Activated CD4-positive, alpha-beta T cell treated with anti-CD3 and anti-CD28 coated beads, Interleukin-2, amount 10 ng/mL, durations not matched to agents 7 days and 5 days (primary cell): ENCODE data around the gene OR5H6. TPM values are rescaled to one million over a fixed set of nuclear protein-coding genes. Genes with fewer than 3 reads are reported as not detected.
"Not testable (repeated sequence)": the region's sequence is repeated elsewhere in the genome, so short reads cannot be mapped to it uniquely, and the experiment has no call there.

Experiments
- CTCF ChIA-PET: fragments of 350-600 bp; sonication (Branson Sonifier 250); formaldehyde crosslinking; loops from one replicate; lab custom pipeline; 2021; ENCODE audit warnings: antibody characterized with exemption; lab: Charles Lee
- POLR2A ChIA-PET: fragments of 350-600 bp; sonication (Branson Sonifier 250); formaldehyde crosslinking; loops from one replicate; lab custom pipeline; 2021; ENCODE audit warnings: antibody characterized with exemption; lab: Charles Lee
- DNase-seq: peaks from one replicate; pipeline ENCODE4 v3.0.0-alpha.2; 2020
- H3K27ac Mint-ChIP-seq: one replicate; pipeline ENCODE4 v1.8.0; 2021; ENCODE audit warnings: mild to moderate bottlenecking, moderate library complexity, mixed read lengths
- H3K27me3 Mint-ChIP-seq: one replicate; pipeline ENCODE4 v1.8.0; 2021; ENCODE audit warnings: mixed read lengths
- H3K36me3 Mint-ChIP-seq: one replicate; pipeline ENCODE4 v1.8.0; 2021; ENCODE audit warnings: low read depth, mixed read lengths
- H3K4me1 Mint-ChIP-seq: one replicate; pipeline ENCODE4 v1.8.0; 2021; ENCODE audit warnings: mixed read lengths
- H3K4me3 Mint-ChIP-seq: one replicate; pipeline ENCODE4 v1.8.0; 2021; ENCODE audit warnings: mild to moderate bottlenecking, moderate library complexity, mixed read lengths
- H3K9me3 Mint-ChIP-seq: one replicate; pipeline ENCODE4 v1.8.0; 2021; ENCODE audit warnings: mixed read lengths
- total RNA-seq, 2 experiments: library from RNA; stranded (reverse); gene quantifications; one replicate each; pipeline ENCODE4 v1.2.3, GENCODE V29; 2021

Gene OR5H6
- total RNA-seq = not detected

DNA sequence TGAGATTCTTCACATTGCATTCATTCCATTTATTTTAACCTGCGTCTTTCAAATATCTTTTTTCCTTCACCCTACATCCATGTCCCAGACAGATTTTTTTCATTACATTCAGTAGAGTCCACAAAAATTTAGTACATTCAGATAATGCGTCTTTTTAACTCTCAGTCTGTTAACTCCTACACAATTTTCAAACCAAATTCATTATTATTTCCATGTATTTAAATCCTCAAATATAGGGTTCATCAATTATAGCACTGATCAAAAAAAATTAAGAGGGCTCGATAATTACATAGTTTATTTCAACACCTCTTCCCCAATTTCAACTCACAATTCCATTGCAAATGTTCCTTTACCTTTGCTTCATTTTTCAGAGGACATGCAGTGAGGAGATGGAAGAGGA, at the start of gene OR5H6:
OR5H6 (plus strand) TSS at position 301 of the 400 bp plus-strand sequence; CDS start at position 390, 89 bp downstream.
- no peaks in the 10 kb centered on the region for H3K4me1 Mint-ChIP-seq
- H3K36me3 Mint-ChIP-seq = no peaks in the 10 kb centered on the region
- ChIA-PET POLR2A (no interaction called here), CTCF (no interaction called here)
- H3K9me3 Mint-ChIP-seq = no peaks in the 10 kb centered on the region
- H3K27ac Mint-ChIP-seq = no peak within 1 kb of the TSS
- peaks cover 6% of the 10 kb centered on the region for H3K27me3 Mint-ChIP-seq
- no peak within 1 kb of the TSS for H3K4me3 Mint-ChIP-seq
- no peak for DNase-seq

DNA sequence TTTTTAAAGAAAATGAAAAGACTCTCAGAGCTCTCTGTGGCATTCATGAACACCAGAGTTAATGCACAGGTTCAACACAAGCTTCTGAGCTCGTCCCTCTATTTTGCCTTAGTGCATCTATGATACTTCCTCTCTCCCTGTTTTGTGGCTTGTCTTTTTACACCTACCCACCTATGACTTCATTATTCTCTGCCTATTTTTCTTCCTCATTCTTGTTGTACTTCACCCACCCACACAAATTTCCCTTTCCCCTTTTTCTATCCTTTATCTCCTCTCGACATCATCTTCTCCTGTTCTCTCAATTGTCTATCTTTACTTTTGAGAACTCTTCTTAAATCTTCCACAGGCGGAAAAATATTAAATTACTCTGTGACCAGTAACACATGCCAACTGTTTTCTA, 49.0 kb upstream of the OR5H6 start:
- Mint-ChIP-seq H3K27ac (no peak overlapping the region), H3K9me3 (no peaks in the 10 kb centered on the region), H3K36me3 (no peaks in the 10 kb centered on the region), H3K4me1 (no peaks in the 10 kb centered on the region), H3K4me3 (no peak overlapping the region), H3K27me3 (peaks cover 2% of the 10 kb centered on the region)
- CTCF ChIA-PET = no interaction called here
- POLR2A ChIA-PET = no interaction called here
- no peak for DNase-seq

DNA sequence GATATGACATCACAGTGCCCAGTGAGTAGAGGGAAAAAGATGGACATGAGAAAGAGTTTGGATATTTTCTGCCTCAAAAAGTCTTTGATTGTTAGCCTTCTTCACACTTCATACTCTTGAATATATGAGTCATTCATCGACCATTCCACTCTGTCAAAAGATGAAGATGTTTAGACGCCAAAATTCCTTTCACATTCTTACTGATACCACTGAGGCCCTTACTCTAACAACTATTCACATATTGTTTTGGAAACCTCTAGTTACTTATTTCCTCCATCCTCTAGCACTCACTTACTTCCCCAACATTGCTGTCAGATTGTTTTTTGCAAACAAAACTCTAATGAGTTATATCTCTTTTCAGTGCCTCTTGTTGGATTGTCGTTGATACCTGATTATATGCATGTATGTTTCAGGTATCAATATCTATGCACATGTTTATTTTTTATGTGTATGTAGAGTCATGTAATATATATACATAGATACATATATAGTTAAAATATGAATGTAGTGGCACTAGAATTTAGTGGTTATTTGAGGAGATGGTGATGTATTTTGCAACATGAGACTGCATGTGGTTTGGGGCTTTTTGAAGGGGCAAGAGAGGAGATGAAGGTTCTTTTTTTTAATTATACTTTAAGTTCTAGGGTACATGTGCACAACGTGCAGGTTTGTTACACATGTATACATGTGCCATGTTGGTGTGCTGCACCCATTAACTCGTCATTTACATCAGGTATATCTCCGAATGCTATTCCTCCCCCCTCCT, 40.0 kb upstream of the OR5H6 start:
- no peaks in the 10 kb centered on the region for H3K36me3 Mint-ChIP-seq
- no peak overlapping the region for H3K27ac Mint-ChIP-seq
- POLR2A ChIA-PET = no interaction called here
- H3K27me3 Mint-ChIP-seq = no peaks in the 10 kb centered on the region
- no peaks in the 10 kb centered on the region for H3K4me1 Mint-ChIP-seq
- DNase-seq = no peak
- H3K9me3 Mint-ChIP-seq = no peaks in the 10 kb centered on the region
- CTCF ChIA-PET = no interaction called here
- H3K4me3 Mint-ChIP-seq = no peak overlapping the region

DNA sequence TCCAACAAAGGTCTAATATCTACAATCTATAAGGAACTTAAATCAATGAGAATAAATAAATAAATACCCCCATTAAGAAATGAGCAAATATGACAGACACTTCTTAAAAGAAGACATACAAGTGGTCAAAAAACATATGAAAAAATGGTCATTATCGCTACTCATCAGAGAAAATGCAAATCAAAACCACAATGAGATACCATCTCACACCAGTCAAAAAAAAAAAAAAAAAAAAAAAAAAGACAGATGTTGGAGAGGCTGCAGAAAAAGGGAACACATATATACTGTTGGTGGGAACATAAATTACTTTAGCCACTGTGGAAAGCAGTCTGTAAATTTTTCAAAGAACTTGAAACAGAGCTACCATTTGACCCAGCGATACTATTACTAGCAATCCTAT, 31.6 kb upstream of the OR5H6 start:
- no peak overlapping the region for H3K4me3 Mint-ChIP-seq
- POLR2A ChIA-PET = no interaction called here
- H3K4me1 Mint-ChIP-seq = no peaks in the 10 kb centered on the region
- peaks cover 15% of the 10 kb centered on the region for H3K27me3 Mint-ChIP-seq
- no peak for DNase-seq
- H3K27ac Mint-ChIP-seq = no peak overlapping the region
- CTCF ChIA-PET = no interaction called here
- no peaks in the 10 kb centered on the region for H3K36me3 Mint-ChIP-seq
- no peaks in the 10 kb centered on the region for H3K9me3 Mint-ChIP-seq

DNA sequence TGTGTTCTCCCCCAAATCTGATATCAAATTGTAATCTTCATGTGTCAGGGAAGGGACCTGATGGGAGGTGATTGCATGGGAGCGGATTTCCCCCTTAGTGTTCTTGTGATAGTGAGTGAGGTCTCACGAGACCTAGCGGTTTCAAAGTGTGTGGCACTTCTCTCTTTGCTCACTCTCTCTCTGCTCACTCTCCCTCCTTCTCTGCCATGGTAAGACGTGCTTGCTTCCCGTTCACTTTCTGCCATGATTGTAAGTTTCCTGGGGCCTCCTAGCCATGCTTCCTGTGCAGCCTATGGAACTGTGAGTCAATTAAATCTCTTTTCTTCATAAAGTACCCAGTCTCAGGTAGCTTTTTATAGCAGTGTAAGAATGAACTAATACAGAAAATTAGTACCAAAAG, 30.6 kb upstream of the OR5H6 start:
- ChIA-PET POLR2A (no interaction called here), CTCF (no interaction called here)
- no peak for DNase-seq
- Mint-ChIP-seq H3K4me1 (no peaks in the 10 kb centered on the region), H3K27ac (no peak overlapping the region), H3K27me3 (peaks cover 15% of the 10 kb centered on the region), H3K36me3 (no peaks in the 10 kb centered on the region), H3K9me3 (no peaks in the 10 kb centered on the region), H3K4me3 (no peak overlapping the region)

DNA sequence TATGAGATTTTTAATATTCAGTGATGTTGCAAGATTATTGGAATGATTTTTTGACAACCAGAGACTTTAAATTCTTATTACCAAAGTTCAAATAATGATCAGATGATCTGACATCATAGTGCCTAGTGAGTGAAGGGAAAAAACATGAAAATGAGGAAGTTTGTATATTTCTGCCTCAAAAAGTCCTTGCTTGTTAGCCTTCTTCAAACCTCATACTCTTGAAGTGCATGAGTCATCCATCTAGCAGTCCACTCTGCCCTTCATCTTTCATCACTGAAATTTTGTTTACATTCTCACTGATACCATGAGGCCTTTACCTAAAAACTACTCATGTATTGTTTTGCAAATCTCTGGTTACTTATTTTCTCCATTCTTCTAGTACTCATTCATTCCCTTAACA, 23.9 kb upstream of the OR5H6 start:
- Mint-ChIP-seq H3K27ac (no peak overlapping the region), H3K36me3 (no peaks in the 10 kb centered on the region), H3K4me3 (no peak overlapping the region), H3K4me1 (no peaks in the 10 kb centered on the region), H3K27me3 (peaks cover 4% of the 10 kb centered on the region), H3K9me3 (no peaks in the 10 kb centered on the region)
- CTCF ChIA-PET = no interaction called here
- no peak for DNase-seq
- POLR2A ChIA-PET = no interaction called here

DNA sequence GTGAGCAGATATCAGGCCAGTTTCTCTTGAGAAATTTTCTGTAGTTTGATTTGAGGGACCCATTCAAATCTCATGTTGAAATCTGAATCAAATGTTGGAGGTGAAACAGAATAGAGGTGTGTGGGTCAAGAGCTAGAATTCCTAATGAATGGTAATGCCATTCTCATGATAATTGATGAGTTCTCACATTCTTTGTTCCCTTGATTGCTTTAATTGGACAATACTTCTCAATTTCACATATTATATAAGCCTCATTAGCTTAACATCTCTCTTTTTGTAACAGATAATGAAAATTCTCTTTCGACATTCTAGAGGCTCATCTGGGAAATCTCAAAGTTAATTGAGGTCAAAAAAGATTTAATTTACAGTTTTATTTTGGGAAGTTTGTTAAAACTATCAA, 21.9 kb upstream of the OR5H6 start:
- Mint-ChIP-seq H3K9me3 (no peaks in the 10 kb centered on the region), H3K4me3 (no peak overlapping the region), H3K36me3 (no peaks in the 10 kb centered on the region), H3K4me1 (no peaks in the 10 kb centered on the region), H3K27me3 (peaks cover 2% of the 10 kb centered on the region), H3K27ac (no peak overlapping the region)
- no peak for DNase-seq
- POLR2A ChIA-PET = no interaction called here
- CTCF ChIA-PET = no interaction called here

DNA sequence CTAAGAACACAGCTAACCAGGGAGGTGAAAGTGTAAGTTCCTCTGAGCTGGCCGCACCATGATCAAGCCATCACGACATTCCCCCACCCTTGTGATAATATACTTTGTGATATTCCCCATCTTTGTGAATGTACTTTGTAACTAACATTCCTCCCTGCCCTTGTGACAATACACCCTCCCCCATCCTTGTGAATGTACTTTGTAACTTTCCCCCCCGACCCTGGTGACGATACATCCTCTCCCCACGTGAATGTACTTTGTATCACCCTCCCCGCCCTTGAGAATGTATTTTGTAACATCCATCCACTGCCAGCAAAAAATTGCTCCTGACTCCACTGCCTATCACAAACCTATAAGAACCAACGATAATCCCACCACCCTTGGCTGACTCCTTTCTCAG, 20.2 kb upstream of the OR5H6 start:
- Mint-ChIP-seq H3K27me3 (no peaks in the 10 kb centered on the region), H3K36me3 (no peaks in the 10 kb centered on the region), H3K4me1 (no peaks in the 10 kb centered on the region), H3K27ac (no peak overlapping the region), H3K9me3 (no peaks in the 10 kb centered on the region), H3K4me3 (no peak overlapping the region)
- no peak for DNase-seq
- POLR2A ChIA-PET = no interaction called here
- CTCF ChIA-PET = no interaction called here

DNA sequence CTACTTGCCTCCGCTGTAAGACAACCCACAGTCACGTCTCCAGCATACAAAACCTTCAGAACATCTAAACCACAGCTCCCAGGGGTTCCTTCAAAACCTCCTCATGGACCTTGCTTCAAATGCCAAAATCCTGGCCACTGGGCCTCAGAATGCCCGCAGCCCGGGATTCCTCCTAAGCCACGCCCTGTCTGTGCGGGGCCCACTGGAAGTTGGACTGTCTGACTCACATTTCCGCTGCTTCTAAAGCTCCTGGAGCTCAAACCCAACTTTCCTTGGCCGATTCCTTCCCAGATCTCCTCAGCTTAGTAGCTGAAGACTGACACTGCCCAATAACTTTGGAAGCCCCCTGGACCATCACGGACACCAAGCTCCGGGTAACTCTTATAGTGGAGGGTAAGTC, 17.9 kb upstream of the OR5H6 start:
- H3K27me3 Mint-ChIP-seq = no peaks in the 10 kb centered on the region
- H3K27ac Mint-ChIP-seq = no peak overlapping the region
- no peaks in the 10 kb centered on the region for H3K4me1 Mint-ChIP-seq
- no peaks in the 10 kb centered on the region for H3K36me3 Mint-ChIP-seq
- H3K4me3 Mint-ChIP-seq = no peak overlapping the region
- H3K9me3 Mint-ChIP-seq = no peaks in the 10 kb centered on the region
- DNase-seq = no peak
- CTCF ChIA-PET = no interaction called here
- POLR2A ChIA-PET = no interaction called here

DNA sequence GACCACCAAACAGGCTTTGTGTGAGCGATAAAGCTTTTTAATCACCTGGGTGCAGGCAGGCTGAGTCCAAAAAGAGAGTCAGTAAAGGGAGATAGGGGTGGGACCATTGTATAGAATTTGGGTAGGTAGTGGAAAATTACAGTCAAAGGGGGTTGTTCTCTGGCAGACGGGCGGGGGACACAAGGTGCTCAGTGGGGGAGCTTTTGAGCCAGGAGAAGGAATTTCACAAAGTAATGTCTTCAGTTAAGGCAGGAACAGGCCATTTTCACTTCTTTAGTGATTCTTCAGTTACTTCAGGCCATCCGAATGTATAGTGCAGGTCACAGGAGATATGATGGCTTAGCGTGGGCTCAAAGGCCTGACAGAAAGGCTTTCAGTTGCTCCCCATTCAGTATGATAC, 8.0 kb upstream of the OR5H6 start:
- POLR2A ChIA-PET, H3K4me1 Mint-ChIP-seq, DNase-seq, H3K9me3 Mint-ChIP-seq, H3K27me3 Mint-ChIP-seq, H3K36me3 Mint-ChIP-seq, H3K27ac Mint-ChIP-seq, CTCF ChIA-PET, H3K4me3 Mint-ChIP-seq: not testable (repeated sequence)

DNA sequence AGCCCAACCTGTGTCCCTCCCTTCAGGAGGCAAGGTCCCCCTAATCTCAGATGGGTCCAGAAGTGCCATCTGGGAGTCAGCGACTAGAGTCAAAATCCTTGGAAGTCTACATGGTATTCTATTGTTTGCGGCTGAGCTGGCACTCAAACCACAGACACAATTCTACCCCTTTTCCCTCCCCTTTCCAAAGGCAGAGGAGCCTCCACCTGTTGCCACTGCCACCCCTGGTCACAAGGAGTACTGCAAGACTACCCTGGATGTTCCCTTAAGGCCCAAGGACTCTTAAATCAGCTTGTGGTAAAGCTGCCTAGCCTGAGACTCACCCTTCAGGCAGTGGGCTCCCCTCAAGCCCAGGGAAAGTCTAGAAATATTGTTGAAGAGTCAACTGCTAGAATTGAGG, 4.3 kb upstream of the OR5H6 start:
- no peaks in the 10 kb centered on the region for H3K9me3 Mint-ChIP-seq
- ChIA-PET CTCF (no interaction called here), POLR2A (interaction anchor here (0.7 kb wide), 1 partner anchor 474 kb away, joined by 3 read pairs; no protein-coding TSS in a partner anchor)
- no peaks in the 10 kb centered on the region for H3K36me3 Mint-ChIP-seq
- H3K27me3 Mint-ChIP-seq = no peaks in the 10 kb centered on the region
- DNase-seq = no peak
- H3K4me1 Mint-ChIP-seq = no peaks in the 10 kb centered on the region
- H3K4me3 Mint-ChIP-seq = no peak overlapping the region
- no peak overlapping the region for H3K27ac Mint-ChIP-seq

DNA sequence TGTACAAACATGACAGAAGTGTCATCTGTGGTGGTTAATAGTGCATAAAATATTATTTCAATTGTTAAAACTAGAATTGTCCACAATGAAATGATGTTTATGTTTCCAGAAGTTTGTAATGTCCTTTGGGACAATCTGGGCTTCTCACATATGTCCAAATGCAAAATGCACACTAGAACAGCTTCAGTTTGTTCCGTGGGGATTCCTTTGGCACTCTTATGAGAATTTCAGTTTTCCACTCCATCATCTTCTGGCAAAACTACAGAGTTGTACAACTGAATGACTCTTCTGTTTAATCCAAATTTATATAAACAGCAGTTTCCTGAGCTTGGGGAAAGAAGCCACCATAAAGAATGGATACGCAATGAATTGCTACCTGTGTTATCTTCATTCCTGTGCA, 2.0 kb upstream of the OR5H6 start:
- Mint-ChIP-seq H3K4me3 (no peak overlapping the region), H3K36me3 (no peaks in the 10 kb centered on the region), H3K4me1 (no peaks in the 10 kb centered on the region), H3K27me3 (no peaks in the 10 kb centered on the region), H3K27ac (no peak overlapping the region), H3K9me3 (no peaks in the 10 kb centered on the region)
- ChIA-PET CTCF (no interaction called here), POLR2A (no interaction called here)
- no peak for DNase-seq

DNA sequence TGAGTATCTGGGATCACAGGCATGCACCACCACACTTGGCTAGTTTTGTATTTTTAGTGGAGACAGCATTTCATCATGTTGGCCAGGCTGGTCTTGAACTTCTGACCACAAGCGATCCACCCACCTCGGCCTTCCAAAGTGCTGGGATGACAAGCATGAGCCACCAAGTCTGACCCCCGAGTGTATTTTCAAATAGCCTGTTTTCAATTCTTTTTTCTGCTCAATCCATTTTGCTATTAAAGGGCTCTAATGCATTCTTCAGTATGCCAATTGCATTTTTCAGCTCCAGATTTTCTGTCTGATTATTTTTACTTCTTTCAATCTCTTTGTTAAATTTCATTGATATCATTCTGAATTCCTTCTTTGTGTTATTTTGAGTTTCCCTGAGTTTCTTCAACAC, 5.8 kb downstream of the OR5H6 start:
- no peaks in the 10 kb centered on the region for H3K36me3 Mint-ChIP-seq
- H3K4me3 Mint-ChIP-seq = no peak overlapping the region
- ChIA-PET POLR2A (no interaction called here), CTCF (no interaction called here)
- no peak for DNase-seq
- peaks cover 9% of the 10 kb centered on the region for H3K27me3 Mint-ChIP-seq
- H3K9me3 Mint-ChIP-seq = peaks cover 5% of the 10 kb centered on the region
- H3K4me1 Mint-ChIP-seq = no peaks in the 10 kb centered on the region
- H3K27ac Mint-ChIP-seq = no peak overlapping the region

DNA sequence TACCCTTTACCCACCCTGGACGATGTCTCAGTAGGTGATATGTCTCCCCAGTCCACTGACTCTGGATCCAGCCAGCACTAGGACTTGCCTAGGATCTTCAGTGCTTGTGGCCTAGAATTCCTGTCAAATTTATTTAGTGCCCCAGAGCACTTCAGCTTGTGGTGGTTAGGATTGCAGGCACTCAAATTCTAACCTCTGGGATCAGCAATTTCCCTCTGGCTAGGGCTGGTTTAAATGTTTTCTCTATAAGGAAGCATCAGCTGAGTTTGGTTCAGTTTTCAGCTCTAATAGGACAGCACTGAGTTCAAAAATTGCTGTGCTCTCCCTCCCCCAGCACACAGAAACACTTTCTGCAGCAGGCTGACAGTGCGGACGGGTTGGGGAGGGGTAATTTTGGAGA, 8.1 kb downstream of the OR5H6 start:
- ChIA-PET CTCF (interaction anchor here (0.6 kb wide), 1 partner anchor 443 kb away, joined by 4 read pairs; no protein-coding TSS in a partner anchor), POLR2A (no interaction called here)
- H3K27me3 Mint-ChIP-seq = peaks cover 9% of the 10 kb centered on the region
- H3K27ac Mint-ChIP-seq = no peak overlapping the region
- H3K36me3 Mint-ChIP-seq = no peaks in the 10 kb centered on the region
- H3K4me3 Mint-ChIP-seq = no peak overlapping the region
- H3K4me1 Mint-ChIP-seq = no peaks in the 10 kb centered on the region
- no peak for DNase-seq
- H3K9me3 Mint-ChIP-seq = peaks cover 5% of the 10 kb centered on the region
